ENCODE measurements around the gene MTMR4. TPM values are rescaled to one million over a fixed set of nuclear protein-coding genes. Genes with fewer than 3 reads are reported as not detected.
A peak's percentile ranks its signal among the peaks of the same experiment; 100 is the strongest.

MTMR4 gene
- polyA plus RNA-seq, 3 donors, result 7.2 to 20.7 (median 8.4) TPM

DNA sequence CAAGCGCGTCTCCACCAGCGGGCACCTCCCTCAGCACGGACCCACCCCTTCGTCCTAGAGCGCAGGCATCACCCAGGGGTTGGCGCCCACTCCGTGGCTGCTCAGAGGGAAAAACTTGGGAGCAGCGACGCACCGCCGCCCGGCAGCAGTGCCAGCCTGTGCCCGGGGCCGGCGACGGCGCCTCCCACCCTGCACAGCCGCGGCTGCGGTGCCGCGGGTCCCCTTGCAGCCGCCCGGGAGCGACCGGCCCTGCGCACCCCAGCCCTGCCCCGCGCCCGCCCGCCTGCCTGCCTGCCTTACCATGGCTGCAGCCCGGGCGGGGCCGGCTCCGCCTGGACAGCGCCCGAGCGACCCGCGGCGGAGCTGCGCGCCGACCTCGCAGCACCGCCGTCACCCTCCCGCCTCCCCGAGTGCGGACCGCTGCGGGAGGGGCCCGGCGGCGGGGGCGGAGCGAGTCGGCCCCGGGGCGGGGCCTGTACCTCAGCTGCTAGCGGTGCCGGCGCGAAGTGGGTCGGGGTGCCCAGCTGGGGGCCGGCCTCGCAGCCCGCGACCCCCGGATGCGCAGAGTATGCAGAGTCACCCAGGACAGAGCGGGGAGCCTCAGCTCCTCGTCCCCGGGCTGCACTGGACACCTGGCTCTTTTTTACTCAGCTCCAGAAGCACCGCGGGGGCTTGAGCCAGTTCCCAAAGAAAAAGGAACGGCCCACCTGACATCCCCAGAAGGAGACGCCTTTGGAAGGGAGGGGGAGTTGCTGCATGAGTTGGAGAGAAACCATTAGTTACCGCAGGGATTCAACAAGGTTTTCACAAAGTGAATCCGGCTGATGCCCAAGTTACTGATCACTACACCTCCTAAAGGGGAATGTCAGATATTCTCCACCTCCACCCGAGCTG, 17.5 kb upstream of the MTMR4 start:
- H2AFZ ChIP-seq (ENCODE audit: insufficient read depth, low read depth, low read length, poor library complexity, severe bottlenecking), result peak overlapping the region; percentile 74
- peaks cover 2 to 14% of the 10 kb centered on the region in 2 donors for H3K36me3 Mint-ChIP-seq
- TF ChIP-seq CTCF (IDR thresholded peaks at IDR 0.05), result no peak
- H3K27ac ChIP-seq (ENCODE audit: low read depth in 1 of 2, low read length in 2 of 2), result no peak overlapping the region
- peaks cover 0 to 2% (median 0%) of the 10 kb centered on the region in 7 donors for H3K9me3 Mint-ChIP-seq
- H3K4me3 Mint-ChIP-seq, result peak overlapping the region; percentile 66 to 83
- no peaks in the 10 kb centered on the region for H3K79me2 ChIP-seq (ENCODE audit: insufficient read depth, low read length)
- H4K20me1 ChIP-seq (ENCODE audit: insufficient read depth, low read length), result no peaks in the 10 kb centered on the region
- H3K27ac Mint-ChIP-seq, result peak overlapping the region in 1 of 7 donors; percentile 66
- peak overlapping the region; percentile 85 for H3K4me2 ChIP-seq (replicated peaks; ENCODE audit: extremely low read depth, low read length, poor library complexity, severe bottlenecking)
- peak; percentile 40 to 49 (median 48) for DNase-seq
- peaks cover 50 to 57% of the 10 kb centered on the region in 2 donors for H3K4me1 ChIP-seq (ENCODE audit: control insufficient read depth in 1 of 2, insufficient read depth in 2 of 2, low read length in 2 of 2)
- intact Hi-C loops (cut with micrococcal nuclease), result no loop called here
- peak overlapping the region; percentile 25 to 70 (median 30) for H3K4me3 ChIP-seq (replicated peaks in 1 of 3; ENCODE audit: low read depth in 2 of 3, low read length in 3 of 3)
- H3K27me3 Mint-ChIP-seq (ENCODE audit: low read depth in 3 of 3), result peaks cover 35 to 46% (median 42%) of the 10 kb centered on the region in 3 donors
- under 1% methylated on average over 79 of the region's 82 CpGs for WGBS (ENCODE audit: insufficient coverage)
- H3K4me1 Mint-ChIP-seq, result peaks cover 56% of the 10 kb centered on the region
- H3K9ac ChIP-seq (ENCODE audit: insufficient read depth, low read length, poor library complexity, severe bottlenecking), result no peak overlapping the region
- no peaks in the 10 kb centered on the region for H3K36me3 ChIP-seq (replicated peaks in 1 of 2; ENCODE audit: control insufficient read depth in 1 of 2, insufficient read depth in 2 of 2, low read length in 2 of 2)
- no peaks in the 10 kb centered on the region for H3K9me3 ChIP-seq (replicated peaks in 1 of 2; ENCODE audit: control insufficient read depth in 1 of 2, insufficient read depth in 1 of 2, low read length in 2 of 2)
- H3K27me3 ChIP-seq (ENCODE audit: control insufficient read depth in 2 of 2, insufficient read depth in 2 of 2, low read length in 2 of 2), result peaks cover 4 to 31% of the 10 kb centered on the region in 2 donors

DNA sequence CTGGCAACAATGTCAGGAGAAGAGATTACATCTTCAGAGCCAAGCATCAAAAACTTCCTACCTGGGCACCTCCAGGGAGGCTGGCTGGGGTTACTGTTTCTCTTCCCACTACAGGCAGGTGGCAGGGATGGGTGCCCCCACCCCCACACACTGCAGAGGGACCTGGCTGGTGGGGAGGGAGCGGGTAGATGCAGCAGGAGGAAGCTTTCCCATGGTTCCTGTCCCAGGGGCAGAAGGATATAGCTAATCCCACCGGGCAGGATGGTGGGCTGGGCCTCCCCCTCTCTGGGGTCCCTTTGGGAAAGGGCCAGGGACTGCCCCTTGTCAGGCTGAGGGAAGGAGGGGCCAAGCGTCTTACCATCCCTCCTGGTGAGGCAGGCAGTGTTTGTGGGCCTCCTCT, 16.7 kb upstream of the MTMR4 start:
- peak overlapping the region; percentile 73 for H2AFZ ChIP-seq (ENCODE audit: insufficient read depth, low read depth, low read length, poor library complexity, severe bottlenecking)
- no peaks in the 10 kb centered on the region for H3K36me3 ChIP-seq (replicated peaks in 1 of 2; ENCODE audit: control insufficient read depth in 1 of 2, insufficient read depth in 2 of 2, low read length in 2 of 2)
- H3K9me3 ChIP-seq (replicated peaks in 1 of 2; ENCODE audit: control insufficient read depth in 1 of 2, insufficient read depth in 1 of 2, low read length in 2 of 2), result no peaks in the 10 kb centered on the region
- no peak for TF ChIP-seq CTCF (IDR thresholded peaks at IDR 0.05)
- H3K27ac Mint-ChIP-seq, result no peak overlapping the region
- intact Hi-C loops (cut with micrococcal nuclease), result no loop called here
- H3K4me1 Mint-ChIP-seq, result peaks cover 63% of the 10 kb centered on the region
- no peak for DNase-seq
- peak overlapping the region in 2 of 3 experiments; percentile 30 to 70 for H3K4me3 ChIP-seq (replicated peaks in 1 of 3; ENCODE audit: low read depth in 2 of 3, low read length in 3 of 3)
- peak overlapping the region; percentile 85 for H3K4me2 ChIP-seq (replicated peaks; ENCODE audit: extremely low read depth, low read length, poor library complexity, severe bottlenecking)
- no peaks in the 10 kb centered on the region for H3K79me2 ChIP-seq (ENCODE audit: insufficient read depth, low read length)
- WGBS (ENCODE audit: insufficient coverage), result 40% methylated on average over 1 of the region's 3 CpGs
- peaks cover 4 to 31% of the 10 kb centered on the region in 2 donors for H3K27me3 ChIP-seq (ENCODE audit: control insufficient read depth in 2 of 2, insufficient read depth in 2 of 2, low read length in 2 of 2)
- H3K36me3 Mint-ChIP-seq, result peaks cover 2 to 14% of the 10 kb centered on the region in 2 donors
- H3K9me3 Mint-ChIP-seq, result peaks cover 0 to 2% (median 0%) of the 10 kb centered on the region in 7 donors
- H3K27ac ChIP-seq (ENCODE audit: low read depth in 1 of 2, low read length in 2 of 2), result no peak overlapping the region
- H3K4me3 Mint-ChIP-seq, result peak overlapping the region; percentile 54 to 78
- H3K9ac ChIP-seq (ENCODE audit: insufficient read depth, low read length, poor library complexity, severe bottlenecking), result no peak overlapping the region
- peaks cover 54 to 63% of the 10 kb centered on the region in 2 donors for H3K4me1 ChIP-seq (ENCODE audit: control insufficient read depth in 1 of 2, insufficient read depth in 2 of 2, low read length in 2 of 2)
- H4K20me1 ChIP-seq (ENCODE audit: insufficient read depth, low read length), result no peaks in the 10 kb centered on the region
- H3K27me3 Mint-ChIP-seq (ENCODE audit: low read depth in 3 of 3), result peaks cover 39 to 46% (median 42%) of the 10 kb centered on the region in 3 donors

All from CD14-positive monocyte (primary cell).